Mucosa of stomach (tissue), 1 donor: ENCODE data around the gene TOLLIP.

Experiments
- H3K27me3 ChIP-seq: one replicate; pipeline ENCODE4 v1.7.0; 2013; ENCODE audit warnings: mild to moderate bottlenecking, low read length; ENCODE audit not compliant: control insufficient read depth, insufficient read depth
- H3K36me3 ChIP-seq: one replicate; pipeline ENCODE4 v1.7.0; 2013; ENCODE audit warnings: low read length; ENCODE audit not compliant: control insufficient read depth, insufficient read depth
- H3K4me1 ChIP-seq: one replicate; pipeline ENCODE4 v1.7.0; 2013; ENCODE audit warnings: mild to moderate bottlenecking, low read length; ENCODE audit not compliant: control insufficient read depth, insufficient read depth
- H3K4me3 ChIP-seq: one replicate; pipeline ENCODE4 v1.7.0; 2013; ENCODE audit warnings: low read length
- H3K9ac ChIP-seq: one replicate; pipeline ENCODE4 v1.7.0; 2013; ENCODE audit warnings: mild to moderate bottlenecking, low read length, moderate library complexity
- H3K9me3 ChIP-seq: one replicate; pipeline ENCODE4 v1.7.0; 2013; ENCODE audit warnings: mild to moderate bottlenecking, low read length, moderate library complexity; ENCODE audit not compliant: control insufficient read depth
- donor health status: Pancreatic carcinoma.

TOLLIP gene

DNA sequence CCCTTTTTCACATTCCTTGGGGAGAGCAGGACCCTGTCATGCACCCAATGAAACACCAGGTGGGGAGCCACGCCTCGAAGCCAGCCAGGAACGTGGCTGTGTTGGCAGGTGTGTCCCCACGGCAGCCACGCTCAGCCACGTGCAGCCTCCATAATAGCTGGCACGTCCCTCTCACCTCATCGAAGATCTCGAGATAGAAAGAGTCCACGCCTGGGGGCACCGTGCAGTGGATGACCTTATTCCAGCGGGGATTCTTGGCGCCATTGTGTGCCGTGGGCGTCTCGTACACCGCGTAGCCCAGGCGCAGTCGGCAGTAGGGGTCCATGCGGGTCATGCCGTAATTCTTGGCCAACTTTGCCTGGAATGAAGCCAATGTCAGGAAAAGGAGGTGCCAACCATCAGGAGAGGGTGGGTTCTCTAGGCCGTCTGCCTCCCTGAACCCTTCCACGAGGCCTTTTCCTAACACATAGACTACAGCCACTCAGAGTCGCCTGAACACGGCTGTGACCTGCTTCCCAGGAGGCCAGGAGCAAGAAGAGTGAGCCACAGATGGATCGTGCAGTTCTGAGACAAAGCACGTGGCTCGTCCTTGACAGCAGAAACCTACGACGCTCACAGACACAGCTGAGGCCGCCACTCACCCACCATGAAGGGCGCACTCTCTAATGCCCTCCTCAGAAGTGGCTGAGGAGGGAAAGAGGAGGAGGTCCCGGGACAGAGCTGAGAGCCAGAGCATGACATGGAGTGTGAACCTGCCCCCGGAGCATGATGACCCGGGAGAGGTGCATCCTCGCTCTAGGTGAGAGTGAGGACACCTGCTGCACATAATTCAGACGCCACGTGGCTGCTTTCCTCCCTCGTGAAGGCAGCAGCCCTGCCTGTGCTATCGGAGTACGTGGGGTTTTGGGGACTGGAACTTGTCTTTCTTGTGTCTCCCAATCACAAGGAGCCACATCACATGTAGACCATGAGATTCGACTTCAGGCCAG lies 19.1 kb downstream of the TOLLIP start:
- H3K4me3 ChIP-seq: no peak overlapping the region
- H3K36me3 ChIP-seq: peaks cover 12% of the 10 kb centered on the region

DNA sequence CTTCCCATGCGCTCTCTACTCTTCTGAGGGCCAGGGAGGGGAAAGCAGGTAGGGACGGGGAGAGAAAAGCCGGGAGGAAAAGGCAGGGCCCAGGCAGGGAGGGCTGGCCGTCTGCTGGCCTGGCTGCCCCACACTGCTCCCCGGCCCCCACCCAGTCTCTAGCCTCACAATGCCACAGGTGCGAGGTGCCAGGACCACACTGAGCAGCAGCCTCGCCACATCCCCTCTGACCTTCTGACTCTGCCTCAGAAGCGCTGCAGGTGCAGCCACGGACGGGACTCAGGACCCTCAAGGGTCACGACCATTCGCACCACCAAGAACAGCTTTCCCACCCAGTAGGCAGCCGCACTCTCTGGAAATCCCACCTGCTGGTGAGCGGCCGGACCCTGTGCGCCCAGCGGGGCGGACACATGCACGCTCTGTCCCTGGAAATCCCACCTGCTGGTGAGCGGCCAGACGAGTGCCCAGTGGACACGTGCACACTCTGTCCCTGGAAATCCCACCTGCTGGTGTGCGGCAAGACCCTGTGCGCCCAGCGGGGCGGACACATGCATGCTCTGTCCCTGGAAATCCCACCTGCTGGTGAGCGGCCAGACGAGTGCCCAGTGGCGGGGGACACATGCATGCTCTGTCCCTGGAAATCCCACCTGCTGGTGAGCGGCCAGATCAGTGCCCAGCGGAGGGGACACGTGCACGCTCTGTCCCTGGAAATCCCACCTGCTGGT lies 20.1 kb downstream of the TOLLIP start:
- no peaks in the 10 kb centered on the region for H3K27me3 ChIP-seq
- no peaks in the 10 kb centered on the region for H3K9me3 ChIP-seq
- H3K36me3 ChIP-seq: peaks cover 12% of the 10 kb centered on the region
- H3K4me1 ChIP-seq: no peaks in the 10 kb centered on the region
- H3K4me3 ChIP-seq: no peak overlapping the region
- H3K9ac ChIP-seq: no peak overlapping the region

More for the DNA sequence above, 19.1 kb downstream of the TOLLIP start:
- Histone ChIP-seq H3K9me3 (no peaks in the 10 kb centered on the region), H3K4me1 (no peaks in the 10 kb centered on the region), H3K27me3 (no peaks in the 10 kb centered on the region), H3K9ac (no peak overlapping the region)

DNA sequence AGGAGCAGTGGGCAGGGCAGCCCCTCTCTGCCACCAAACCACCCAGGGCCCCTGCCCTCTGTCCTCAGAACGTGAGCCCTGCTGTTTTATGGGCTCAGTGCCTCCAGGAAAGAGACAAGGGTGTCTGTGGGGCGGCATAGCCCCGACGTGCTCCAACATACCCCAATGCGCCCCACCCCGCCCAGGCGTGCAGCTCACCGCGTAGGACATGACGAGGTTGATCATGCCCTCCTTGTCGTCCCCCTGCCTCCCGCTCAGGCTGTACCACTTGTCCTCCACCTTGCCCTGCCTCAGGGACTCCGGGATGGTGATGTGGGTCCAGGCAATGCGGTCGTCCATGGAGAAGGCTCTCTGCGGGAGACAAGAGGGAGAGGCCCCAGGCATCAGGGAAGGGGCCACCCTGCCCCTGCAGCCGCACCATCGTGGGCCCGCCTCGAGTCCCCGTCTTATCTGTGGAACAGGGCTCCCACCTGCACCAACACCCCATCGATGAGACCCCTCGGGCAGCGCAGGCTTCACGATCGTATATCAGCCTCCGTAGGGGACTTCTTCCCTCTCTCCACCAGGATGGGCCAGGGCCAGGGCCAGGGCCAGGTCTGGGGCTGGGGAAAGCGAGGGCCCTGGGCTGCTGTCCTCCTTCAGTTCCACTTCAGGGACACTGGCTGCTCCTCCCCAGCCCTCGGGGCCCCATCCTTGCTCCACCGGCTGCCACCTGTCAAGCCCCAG lies 20.8 kb downstream of the TOLLIP start:
- Histone ChIP-seq H3K27me3 (no peaks in the 10 kb centered on the region), H3K36me3 (peaks cover 12% of the 10 kb centered on the region), H3K9me3 (no peaks in the 10 kb centered on the region), H3K4me1 (no peaks in the 10 kb centered on the region), H3K4me3 (no peak overlapping the region), H3K9ac (no peak overlapping the region)

DNA sequence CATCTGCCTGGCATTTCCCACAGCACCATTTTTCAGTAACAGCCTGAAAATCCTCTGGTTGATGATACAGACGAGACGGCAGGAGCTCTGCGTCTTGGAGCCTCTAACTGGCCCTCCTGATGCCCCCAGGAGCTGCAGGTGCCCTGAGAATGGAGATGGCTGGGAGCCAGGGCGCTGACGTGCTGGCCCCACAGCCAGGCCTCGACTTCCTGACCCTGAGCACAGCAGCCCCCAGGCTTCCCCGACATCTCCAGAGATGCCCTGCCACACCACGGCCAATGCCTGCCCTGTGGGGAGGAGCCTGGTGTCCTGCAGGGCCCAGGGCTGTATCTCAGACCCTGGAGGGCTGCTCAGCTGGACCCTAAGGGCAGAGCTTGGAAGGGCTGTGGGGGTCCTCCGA lies 21.5 kb downstream of the TOLLIP start:
- H3K36me3 ChIP-seq: peaks cover 12% of the 10 kb centered on the region
- H3K9ac ChIP-seq: no peak overlapping the region
- no peaks in the 10 kb centered on the region for H3K4me1 ChIP-seq
- H3K9me3 ChIP-seq: no peaks in the 10 kb centered on the region
- no peaks in the 10 kb centered on the region for H3K27me3 ChIP-seq
- no peak overlapping the region for H3K4me3 ChIP-seq

DNA sequence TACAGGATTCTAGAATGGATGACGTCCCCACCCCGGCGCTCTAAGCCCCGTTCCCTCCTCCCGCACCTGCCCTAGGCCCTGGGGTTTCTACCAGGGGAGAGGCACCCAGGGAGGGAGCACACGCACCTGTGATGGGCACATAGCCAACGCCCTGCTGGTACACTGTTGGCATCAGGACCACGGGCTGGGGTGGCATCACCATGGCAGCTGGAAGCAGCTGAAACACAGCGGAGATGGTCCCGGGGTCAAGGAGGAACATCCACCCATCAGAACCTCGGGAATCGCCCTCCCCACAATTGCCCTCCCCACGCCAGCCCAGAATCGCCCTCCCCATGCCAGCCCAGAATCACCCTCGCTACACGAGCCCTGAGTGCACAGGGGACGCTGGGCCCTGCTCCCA lies 23.6 kb downstream of the TOLLIP start:
- Histone ChIP-seq H3K36me3 (peaks cover 12% of the 10 kb centered on the region), H3K4me3 (no peak overlapping the region), H3K27me3 (no peaks in the 10 kb centered on the region), H3K4me1 (no peaks in the 10 kb centered on the region), H3K9me3 (no peaks in the 10 kb centered on the region), H3K9ac (no peak overlapping the region)

DNA sequence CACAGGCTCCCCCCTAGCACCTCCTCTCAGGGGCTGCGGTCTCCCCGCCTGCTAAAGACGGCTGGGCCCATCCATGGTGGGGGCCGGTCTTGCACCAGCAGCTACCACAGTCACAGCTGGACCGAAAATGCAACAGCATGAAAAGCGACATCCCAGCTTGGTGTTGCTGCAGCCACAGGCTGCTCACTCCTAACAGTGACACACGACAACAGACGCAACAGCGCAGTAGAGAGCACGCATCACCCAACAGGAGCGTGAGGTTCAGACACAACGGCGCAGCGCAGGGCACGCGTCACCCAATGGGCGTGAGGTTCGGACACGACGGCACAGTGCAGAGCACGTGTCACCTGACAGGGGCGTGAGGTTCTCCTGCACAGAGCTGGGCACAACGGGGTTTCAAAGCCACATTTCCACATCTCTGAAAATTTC lies 24.1 kb downstream of the TOLLIP start:
- Histone ChIP-seq H3K36me3 (peaks cover 12% of the 10 kb centered on the region), H3K27me3 (no peaks in the 10 kb centered on the region), H3K9me3 (no peaks in the 10 kb centered on the region), H3K9ac (no peak overlapping the region), H3K4me3 (no peak overlapping the region), H3K4me1 (no peaks in the 10 kb centered on the region)

DNA sequence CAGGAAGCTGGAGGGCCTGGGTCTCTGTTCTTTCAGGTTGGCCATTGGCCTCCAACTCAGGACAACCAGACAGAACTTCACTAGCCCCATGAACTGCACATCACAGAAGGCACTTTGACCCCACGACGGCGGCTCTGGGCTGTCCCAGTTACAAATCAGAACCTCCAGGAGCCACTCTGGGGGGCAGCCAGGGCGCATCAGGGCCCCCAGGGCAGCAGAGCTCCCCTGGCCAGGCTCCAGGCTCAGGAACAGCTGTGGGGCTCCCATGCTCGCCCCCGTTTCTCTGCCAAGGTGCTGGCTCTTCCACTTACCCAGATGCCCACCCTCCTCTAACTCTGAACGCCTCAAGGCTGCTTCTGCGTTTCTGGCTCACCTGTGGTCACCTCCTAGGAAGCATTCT lies 25.5 kb downstream of the TOLLIP start:
- Histone ChIP-seq H3K9me3 (no peaks in the 10 kb centered on the region), H3K27me3 (no peaks in the 10 kb centered on the region), H3K4me3 (no peak overlapping the region), H3K4me1 (no peaks in the 10 kb centered on the region), H3K36me3 (peaks cover 11% of the 10 kb centered on the region), H3K9ac (no peak overlapping the region)

DNA sequence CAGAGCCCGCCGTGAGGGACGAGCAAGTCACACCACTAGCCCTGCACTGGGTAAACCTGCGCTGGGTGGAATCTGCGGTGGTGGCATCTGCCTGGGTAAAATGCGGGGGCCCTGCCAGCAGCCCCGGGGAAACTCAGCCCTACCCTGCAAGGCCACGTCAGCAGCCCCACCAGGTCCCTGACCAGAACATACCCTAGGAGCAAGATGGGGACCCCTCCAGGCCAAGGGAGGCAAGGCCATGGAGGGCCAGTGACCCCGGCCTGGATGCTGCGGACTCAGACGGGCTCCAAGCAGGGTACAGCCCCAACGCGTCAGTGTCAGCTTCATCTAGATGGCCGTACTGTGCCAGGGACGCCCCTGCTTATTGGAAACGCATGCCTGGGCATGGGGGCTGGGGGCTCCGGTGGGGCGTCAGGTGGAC lies 26.3 kb downstream of the TOLLIP start:
- H3K36me3 ChIP-seq: peaks cover 3% of the 10 kb centered on the region
- H3K4me1 ChIP-seq: no peaks in the 10 kb centered on the region
- H3K9me3 ChIP-seq: no peaks in the 10 kb centered on the region
- H3K9ac ChIP-seq: no peak overlapping the region
- no peak overlapping the region for H3K4me3 ChIP-seq
- H3K27me3 ChIP-seq: no peaks in the 10 kb centered on the region

DNA sequence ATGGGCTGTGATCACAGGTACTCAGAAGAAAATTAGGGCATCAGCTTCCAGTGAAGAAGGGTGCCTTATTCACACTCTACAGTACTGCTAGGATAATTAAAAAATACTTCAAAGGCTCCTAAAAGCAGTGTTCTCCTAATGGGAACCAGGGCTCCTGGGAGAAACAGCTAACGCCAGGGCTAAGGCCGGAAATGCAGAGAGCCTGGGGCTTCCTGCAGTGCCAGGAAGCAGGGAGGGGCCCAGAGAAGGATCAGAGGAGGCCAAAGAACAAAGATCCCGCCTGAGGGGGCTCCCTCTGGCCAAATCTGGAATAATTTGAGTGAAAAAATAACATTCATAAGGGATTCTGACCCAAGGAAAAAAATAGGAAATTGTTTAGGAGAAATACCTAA lies 27.5 kb downstream of the TOLLIP start:
- no peaks in the 10 kb centered on the region for H3K4me1 ChIP-seq
- no peak overlapping the region for H3K9ac ChIP-seq
- no peaks in the 10 kb centered on the region for H3K9me3 ChIP-seq
- H3K27me3 ChIP-seq: no peaks in the 10 kb centered on the region
- no peaks in the 10 kb centered on the region for H3K36me3 ChIP-seq
- no peak overlapping the region for H3K4me3 ChIP-seq

DNA sequence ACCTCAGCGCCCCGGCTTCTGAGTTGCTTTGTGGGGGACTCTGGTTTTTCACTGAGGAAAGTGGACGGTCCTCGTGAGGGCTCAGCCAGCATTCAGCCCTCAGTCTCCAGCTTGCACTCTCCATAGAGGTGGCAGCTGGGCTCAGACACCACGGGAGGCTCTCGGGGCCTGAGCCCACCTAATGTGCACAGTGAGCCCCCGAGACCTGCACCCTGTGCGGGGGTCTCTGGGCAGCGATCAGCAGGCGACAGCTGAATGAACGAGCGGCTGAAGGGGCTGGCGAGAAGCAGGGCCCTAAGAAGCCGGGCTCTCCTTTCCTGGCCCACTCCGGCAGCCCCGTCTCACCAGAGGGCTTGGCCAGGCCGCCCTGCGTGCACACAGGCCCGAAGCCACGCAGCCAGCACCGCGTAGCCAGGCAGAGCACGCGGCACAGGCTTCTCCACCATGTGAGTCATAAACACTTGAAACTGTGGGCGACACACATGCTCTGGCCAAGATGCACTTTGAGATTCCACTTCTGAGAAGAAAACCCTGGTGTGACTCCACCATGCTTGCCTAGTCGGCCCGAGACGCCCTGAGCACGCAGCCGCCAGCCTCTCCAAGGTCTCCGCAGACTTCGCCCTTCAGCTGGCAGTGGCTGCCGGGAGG lies 28.0 kb downstream of the TOLLIP start:
- Histone ChIP-seq H3K4me3 (no peak overlapping the region), H3K4me1 (no peaks in the 10 kb centered on the region), H3K36me3 (no peaks in the 10 kb centered on the region), H3K27me3 (no peaks in the 10 kb centered on the region), H3K9ac (no peak overlapping the region), H3K9me3 (no peaks in the 10 kb centered on the region)

DNA sequence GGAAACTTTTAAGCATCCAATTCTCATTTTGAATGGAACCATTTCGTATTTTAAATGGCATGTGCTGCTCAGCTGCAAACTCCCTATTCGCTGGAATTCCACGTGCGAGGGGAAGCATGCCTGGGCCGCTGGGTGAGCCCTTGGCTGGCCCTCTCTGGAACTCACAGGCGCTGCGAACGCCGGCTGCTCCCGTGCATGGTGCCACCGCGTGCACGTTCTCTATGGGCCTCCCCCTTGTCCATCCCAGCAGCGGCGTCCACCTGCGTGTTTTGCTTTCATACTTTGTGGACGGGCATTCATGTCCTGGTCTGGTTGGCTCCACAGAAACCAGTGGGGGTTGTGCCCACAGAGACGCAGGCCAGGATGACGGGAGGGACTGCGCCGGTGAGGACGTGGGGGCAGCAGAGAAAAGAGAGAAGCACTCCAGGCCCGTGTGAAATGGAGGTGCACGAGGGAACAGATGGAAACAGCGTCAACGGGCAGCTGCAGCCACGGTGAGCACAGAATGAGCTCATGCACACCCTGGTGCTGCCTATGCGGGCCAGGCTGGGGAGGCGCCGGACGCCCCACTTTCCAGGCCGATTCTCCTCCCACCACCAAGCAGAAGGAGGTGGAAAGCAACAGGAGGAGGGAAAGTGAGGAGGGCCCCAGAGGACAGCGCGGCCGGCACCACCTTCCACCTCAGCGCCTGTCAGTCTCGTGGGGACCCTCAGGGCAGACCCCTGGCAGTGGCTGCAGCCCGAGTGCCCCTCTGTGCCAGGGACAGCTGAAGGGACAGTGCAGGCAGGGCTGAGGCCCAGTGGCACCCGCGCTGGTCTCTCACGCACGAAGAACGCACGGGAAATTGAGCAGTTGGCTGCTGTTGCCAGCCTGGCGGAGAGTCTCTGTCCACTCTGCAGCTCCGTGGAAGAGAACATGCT lies 29.1 kb downstream of the TOLLIP start:
- H3K4me3 ChIP-seq: no peak overlapping the region
- no peaks in the 10 kb centered on the region for H3K36me3 ChIP-seq
- no peak overlapping the region for H3K9ac ChIP-seq
- H3K4me1 ChIP-seq: no peaks in the 10 kb centered on the region
- no peaks in the 10 kb centered on the region for H3K27me3 ChIP-seq
- H3K9me3 ChIP-seq: no peaks in the 10 kb centered on the region
